HFFc6 (cell line): ENCODE measurements around the gene EQTN. TPM values are rescaled to one million over a fixed set of nuclear protein-coding genes. Genes with fewer than 3 reads are reported as not detected.

ENCODE experiments used
- DNase-seq: peaks from one replicate; pipeline ENCODE4 v3.0.0-alpha.2; 2018
- H3K27ac Mint-ChIP-seq: 2 replicates; pipeline ENCODE4 v1.8.0; 2020; ENCODE audit warnings: mild to moderate bottlenecking, mixed read lengths
- H3K27me3 Mint-ChIP-seq: 2 replicates; pipeline ENCODE4 v1.8.0; 2021; ENCODE audit warnings: mild to moderate bottlenecking, moderate library complexity, mixed read lengths; ENCODE audit not compliant: insufficient read depth
- H3K36me3 Mint-ChIP-seq: 2 replicates; pipeline ENCODE4 v1.8.0; 2021; ENCODE audit warnings: low read depth, mixed read lengths
- H3K4me1 Mint-ChIP-seq: 2 replicates; pipeline ENCODE4 v1.8.0; 2020; ENCODE audit warnings: low read depth, mixed read lengths
- H3K4me3 Mint-ChIP-seq: 2 replicates; pipeline ENCODE4 v1.8.0; 2020; ENCODE audit warnings: mild to moderate bottlenecking, moderate library complexity, mixed read lengths
- H3K9me3 Mint-ChIP-seq: 2 replicates; pipeline ENCODE4 v1.8.0; 2020; ENCODE audit warnings: mild to moderate bottlenecking, mixed read lengths
- total RNA-seq, 6 experiments: library from RNA; stranded (reverse); fragmentation: NEBNext Ultra II Directional; extraction: Animal tissue kit (Norgen Biotek cat#: 25700); gene quantifications; 2 replicates in 1 of 6; 3 replicates in 5 of 6; pipeline ENCODE4 v1.2.3, GENCODE V29; 2021
- TF ChIP-seq, protein P1 (sequence below): fragments of 200-600 bp; sonication (generic); IDR thresholded peaks from 2 replicates; pipeline ENCODE4 v1.5.0; 2021; ENCODE audit warnings: antibody characterized with exemption, mild to moderate bottlenecking

Gene EQTN
- total RNA-seq, 6 experiments from 2014 or later, result not detected

DNA sequence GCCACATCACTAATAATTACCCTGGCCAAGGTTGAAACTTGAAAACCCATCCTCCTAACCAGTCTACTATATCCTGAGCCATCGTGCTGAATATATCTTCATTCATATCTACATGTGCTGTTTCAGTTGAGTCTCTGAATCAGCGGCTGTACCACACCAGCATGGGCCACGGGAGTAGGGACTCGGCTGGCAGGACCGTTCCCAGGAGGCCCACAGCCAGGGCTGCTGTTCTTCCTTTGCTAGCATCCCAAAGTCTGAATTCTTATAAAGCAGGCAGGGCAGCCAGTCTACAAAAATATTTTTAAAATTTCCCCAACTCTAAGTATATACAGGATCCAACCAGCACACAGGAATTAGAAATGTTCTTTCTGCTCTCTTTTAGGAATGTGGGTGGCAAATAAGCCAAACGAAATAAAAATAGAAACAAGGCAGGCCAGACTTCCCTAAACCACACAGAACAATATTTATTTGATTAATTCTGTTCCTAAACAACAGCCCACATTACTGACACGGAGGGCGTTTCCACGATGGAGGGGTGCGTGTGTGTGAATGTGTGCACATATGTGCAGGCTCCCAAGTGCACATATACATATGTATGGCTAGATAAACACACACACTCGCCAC is 42.8 kb upstream of the EQTN start:
- Mint-ChIP-seq H3K9me3 (no peaks in the 10 kb centered on the region), H3K27ac (no peak overlapping the region), H3K4me1 (no peaks in the 10 kb centered on the region), H3K4me3 (no peak overlapping the region), H3K27me3 (peaks cover 27% of the 10 kb centered on the region), H3K36me3 (no peaks in the 10 kb centered on the region)
- TF ChIP-seq, protein P1, sequence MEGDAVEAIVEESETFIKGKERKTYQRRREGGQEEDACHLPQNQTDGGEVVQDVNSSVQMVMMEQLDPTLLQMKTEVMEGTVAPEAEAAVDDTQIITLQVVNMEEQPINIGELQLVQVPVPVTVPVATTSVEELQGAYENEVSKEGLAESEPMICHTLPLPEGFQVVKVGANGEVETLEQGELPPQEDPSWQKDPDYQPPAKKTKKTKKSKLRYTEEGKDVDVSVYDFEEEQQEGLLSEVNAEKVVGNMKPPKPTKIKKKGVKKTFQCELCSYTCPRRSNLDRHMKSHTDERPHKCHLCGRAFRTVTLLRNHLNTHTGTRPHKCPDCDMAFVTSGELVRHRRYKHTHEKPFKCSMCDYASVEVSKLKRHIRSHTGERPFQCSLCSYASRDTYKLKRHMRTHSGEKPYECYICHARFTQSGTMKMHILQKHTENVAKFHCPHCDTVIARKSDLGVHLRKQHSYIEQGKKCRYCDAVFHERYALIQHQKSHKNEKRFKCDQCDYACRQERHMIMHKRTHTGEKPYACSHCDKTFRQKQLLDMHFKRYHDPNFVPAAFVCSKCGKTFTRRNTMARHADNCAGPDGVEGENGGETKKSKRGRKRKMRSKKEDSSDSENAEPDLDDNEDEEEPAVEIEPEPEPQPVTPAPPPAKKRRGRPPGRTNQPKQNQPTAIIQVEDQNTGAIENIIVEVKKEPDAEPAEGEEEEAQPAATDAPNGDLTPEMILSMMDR, result no peak
- DNase-seq, result no peak

- no peaks in the 10 kb centered on the region for H3K4me1 Mint-ChIP-seq
- peaks cover 25% of the 10 kb centered on the region for H3K27me3 Mint-ChIP-seq
- DNase-seq, result no peak
- H3K9me3 Mint-ChIP-seq, result no peaks in the 10 kb centered on the region
- TF ChIP-seq, protein P1, result no peak
- H3K36me3 Mint-ChIP-seq, result no peaks in the 10 kb centered on the region
- no peak overlapping the region for H3K27ac Mint-ChIP-seq
- H3K4me3 Mint-ChIP-seq, result no peak overlapping the region
Observed at GRCh38 chr9:27338527-27338903, 41.6 kb upstream of the EQTN start.

- DNase-seq, result no peak
- Mint-ChIP-seq H3K4me3 (no peak overlapping the region), H3K36me3 (no peaks in the 10 kb centered on the region), H3K9me3 (no peaks in the 10 kb centered on the region), H3K27ac (no peak overlapping the region), H3K27me3 (peaks cover 25% of the 10 kb centered on the region), H3K4me1 (no peaks in the 10 kb centered on the region)
- TF ChIP-seq, protein P1, result no peak
Observed at GRCh38 chr9:27337833-27338526, 41.0 kb upstream of the EQTN start.

DNA sequence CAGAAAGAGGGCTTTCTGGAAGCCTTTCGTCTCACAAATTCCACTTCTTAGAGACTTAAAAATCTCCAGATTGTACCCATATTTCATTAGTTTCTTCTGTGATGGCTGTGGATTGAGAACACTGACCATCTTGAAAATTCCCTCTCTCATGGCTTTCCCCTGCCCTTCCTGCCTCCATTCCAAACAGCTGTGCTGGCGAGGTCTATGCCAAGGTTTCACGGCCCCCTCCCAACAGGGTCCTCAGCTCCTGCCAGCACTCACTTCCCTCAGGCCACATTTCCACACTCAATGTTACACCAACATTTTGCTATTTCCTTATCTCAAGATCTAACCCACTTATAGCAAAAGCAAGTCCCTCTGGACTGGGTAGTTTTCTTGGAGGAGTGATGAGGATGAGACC is 40.3 kb upstream of the EQTN start:
- Mint-ChIP-seq H3K27ac (no peak overlapping the region), H3K4me3 (no peak overlapping the region), H3K9me3 (no peaks in the 10 kb centered on the region), H3K27me3 (peaks cover 25% of the 10 kb centered on the region), H3K36me3 (no peaks in the 10 kb centered on the region), H3K4me1 (no peaks in the 10 kb centered on the region)
- TF ChIP-seq, protein P1, result no peak
- no peak for DNase-seq

DNA sequence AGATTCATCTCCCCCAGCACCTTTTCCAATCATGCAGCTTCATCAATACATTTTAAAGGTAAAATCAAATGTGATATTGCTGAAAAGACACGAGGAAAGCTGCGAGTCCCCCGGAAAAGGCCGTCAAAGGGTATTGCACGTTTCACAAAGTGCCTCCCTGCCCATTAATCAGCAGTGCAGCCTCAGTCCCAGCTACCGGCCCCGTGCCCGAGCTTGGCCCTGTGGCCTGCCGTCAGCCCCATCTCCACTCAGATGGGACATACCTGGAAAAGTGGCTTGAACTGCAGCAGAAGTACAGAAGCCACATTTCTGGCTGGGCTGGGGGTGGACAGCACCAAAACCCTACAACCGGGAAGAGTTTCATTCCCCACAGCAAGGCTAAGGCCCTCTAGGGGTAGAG is 39.9 kb upstream of the EQTN start:
- no peaks in the 10 kb centered on the region for H3K9me3 Mint-ChIP-seq
- no peaks in the 10 kb centered on the region for H3K36me3 Mint-ChIP-seq
- H3K27ac Mint-ChIP-seq, result no peak overlapping the region
- no peak for DNase-seq
- no peak overlapping the region for H3K4me3 Mint-ChIP-seq
- peaks cover 25% of the 10 kb centered on the region for H3K27me3 Mint-ChIP-seq
- H3K4me1 Mint-ChIP-seq, result no peaks in the 10 kb centered on the region
- TF ChIP-seq, protein P1, result no peak
